ENCODE data around the gene ADAP1. TPM values are rescaled to one million over a fixed set of nuclear protein-coding genes. Genes with fewer than 3 reads are reported as not detected.

The ADAP1 gene
- total RNA-seq, 1 donor, result 1.3 TPM

DNA sequence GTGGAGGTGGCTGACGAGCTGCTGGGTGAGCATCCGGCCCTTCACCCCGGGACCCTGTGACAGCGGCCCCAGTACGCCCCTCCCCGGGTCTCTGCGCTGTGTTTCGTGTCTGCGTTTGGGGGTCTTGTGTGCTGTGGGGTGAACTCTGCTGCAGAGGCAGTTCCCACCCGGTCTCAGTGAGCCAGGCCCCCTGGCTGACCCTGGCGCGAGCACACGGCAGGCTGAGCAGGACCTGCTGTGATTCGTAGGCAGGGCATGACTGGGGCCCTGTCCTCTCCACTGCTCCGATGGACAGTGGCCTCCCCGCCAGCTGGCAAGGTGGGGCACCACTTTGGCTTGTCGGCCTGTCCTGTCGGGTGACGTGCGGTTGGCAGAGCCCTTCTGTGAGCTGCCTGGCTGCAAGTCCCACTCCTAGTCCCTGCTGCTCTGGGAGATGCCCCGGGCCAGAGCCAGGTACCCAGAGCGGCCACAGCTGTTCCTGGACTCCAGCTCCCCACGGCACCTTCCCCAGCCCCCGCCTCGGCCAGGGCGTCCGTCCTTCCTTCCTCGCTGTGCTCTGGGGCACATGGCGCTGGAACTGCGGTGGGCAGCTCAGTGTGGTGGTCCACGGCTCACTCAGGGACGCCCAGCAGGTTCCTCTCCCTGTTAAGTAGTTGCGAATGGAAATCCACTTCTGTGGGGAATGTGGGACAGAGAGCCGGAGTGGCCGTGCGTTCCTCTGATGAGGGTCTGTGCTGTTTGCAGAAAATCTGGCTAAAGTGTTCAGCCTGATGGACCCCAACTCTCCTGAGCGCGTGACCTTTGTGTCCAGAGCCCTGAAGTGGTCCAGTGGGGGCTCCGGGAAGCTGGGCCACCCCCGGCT lies 67.6 kb downstream of the ADAP1 start:
- H3K4me3 ChIP-seq (ENCODE audit: low read depth, low read length), result no peak overlapping the region
- no peak for TF ChIP-seq CTCF (IDR thresholded peaks at IDR 0.05; ENCODE audit: insufficient read depth, low read depth, low read length)
- no peak for DNase-seq (ENCODE audit: low read depth)

- no peak for DNase-seq (ENCODE audit: low read depth)
- H3K4me3 ChIP-seq (ENCODE audit: low read depth, low read length), result no peak overlapping the region
- TF ChIP-seq CTCF (IDR thresholded peaks at IDR 0.05; ENCODE audit: insufficient read depth, low read depth, low read length), result no peak
Observed at GRCh38 chr7:885893-886625, 68.4 kb downstream of the ADAP1 start.

DNA sequence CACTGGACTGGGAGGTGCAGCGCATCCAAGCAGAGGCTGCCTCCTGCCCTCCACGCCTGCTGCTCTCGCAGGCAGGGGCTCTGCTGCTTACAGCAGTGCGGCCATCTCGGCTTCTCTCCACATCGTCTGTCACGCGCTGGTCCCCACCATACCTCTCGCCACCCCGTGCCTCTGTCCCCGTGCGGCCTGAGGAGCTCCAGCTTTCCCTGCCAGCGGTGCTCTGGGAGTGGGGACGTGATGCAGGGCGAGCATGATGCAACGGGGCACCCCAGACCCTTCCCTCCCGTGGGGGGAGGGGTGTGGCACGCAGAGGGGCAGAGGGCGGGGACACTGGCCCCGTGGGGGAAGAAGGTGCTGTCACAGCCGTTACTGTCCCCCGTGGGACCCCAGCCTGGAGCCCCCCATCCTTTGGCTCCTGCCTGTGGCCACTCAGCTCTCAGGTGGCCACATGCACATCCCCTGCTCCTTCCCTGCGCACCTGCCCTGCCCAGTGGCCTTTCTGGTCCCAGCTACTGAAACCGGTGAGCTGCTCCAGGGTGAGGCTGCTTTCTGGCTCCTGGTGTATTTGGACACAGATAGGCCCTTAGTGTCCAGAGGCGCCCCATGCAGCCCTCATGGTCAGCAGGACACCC lies 69.1 kb downstream of the ADAP1 start:
- no peak for TF ChIP-seq CTCF (IDR thresholded peaks at IDR 0.05; ENCODE audit: insufficient read depth, low read depth, low read length)
- no peak for DNase-seq (ENCODE audit: low read depth)

DNA sequence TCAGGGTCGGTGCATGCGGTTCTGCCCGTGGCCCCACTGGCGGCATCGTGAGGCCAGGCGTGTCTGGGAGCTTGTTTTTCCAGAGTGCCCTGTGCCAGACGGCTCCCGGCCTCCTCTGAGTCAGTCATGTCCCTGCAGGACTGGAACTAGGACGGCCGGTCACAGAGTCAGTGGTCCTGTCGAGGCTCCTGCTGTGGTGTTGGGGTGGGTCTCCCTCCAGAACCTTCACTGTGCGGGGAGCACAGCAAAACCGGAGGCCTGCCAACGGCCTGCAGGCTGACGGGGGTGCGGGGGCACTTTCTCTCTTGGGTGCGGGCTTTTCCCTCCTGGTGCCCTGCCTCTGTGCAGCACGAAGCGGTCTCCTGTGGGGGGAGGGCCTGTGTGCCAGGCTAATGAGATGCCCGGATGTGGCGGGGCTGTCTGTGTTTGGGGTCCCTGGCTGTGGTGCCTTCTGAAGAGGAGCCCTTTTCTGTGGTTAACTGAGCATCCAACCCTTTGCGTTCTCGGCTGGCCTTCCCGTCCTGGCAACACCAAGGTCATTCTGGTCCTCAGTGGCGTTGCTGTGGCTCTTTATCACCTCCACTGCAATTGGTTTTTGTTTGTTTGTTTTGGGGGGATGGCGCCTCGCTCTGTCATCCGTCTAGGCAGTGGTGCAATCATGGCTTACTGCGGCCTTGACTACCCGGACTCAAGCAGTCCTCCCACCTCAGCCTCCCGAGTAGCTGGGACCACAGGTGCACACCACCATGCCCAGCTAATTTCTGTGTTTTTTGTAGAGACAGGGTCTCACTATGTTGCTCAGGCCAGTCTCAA lies 70.1 kb downstream of the ADAP1 start:
- no peak overlapping the region for H3K4me3 ChIP-seq (ENCODE audit: low read depth, low read length)
- TF ChIP-seq CTCF (IDR thresholded peaks at IDR 0.05; ENCODE audit: insufficient read depth, low read depth, low read length), result no peak
- no peak for DNase-seq (ENCODE audit: low read depth)

More for the DNA sequence above, 69.1 kb downstream of the ADAP1 start:
- H3K4me3 ChIP-seq (ENCODE audit: low read depth, low read length), result no peak overlapping the region

DNA sequence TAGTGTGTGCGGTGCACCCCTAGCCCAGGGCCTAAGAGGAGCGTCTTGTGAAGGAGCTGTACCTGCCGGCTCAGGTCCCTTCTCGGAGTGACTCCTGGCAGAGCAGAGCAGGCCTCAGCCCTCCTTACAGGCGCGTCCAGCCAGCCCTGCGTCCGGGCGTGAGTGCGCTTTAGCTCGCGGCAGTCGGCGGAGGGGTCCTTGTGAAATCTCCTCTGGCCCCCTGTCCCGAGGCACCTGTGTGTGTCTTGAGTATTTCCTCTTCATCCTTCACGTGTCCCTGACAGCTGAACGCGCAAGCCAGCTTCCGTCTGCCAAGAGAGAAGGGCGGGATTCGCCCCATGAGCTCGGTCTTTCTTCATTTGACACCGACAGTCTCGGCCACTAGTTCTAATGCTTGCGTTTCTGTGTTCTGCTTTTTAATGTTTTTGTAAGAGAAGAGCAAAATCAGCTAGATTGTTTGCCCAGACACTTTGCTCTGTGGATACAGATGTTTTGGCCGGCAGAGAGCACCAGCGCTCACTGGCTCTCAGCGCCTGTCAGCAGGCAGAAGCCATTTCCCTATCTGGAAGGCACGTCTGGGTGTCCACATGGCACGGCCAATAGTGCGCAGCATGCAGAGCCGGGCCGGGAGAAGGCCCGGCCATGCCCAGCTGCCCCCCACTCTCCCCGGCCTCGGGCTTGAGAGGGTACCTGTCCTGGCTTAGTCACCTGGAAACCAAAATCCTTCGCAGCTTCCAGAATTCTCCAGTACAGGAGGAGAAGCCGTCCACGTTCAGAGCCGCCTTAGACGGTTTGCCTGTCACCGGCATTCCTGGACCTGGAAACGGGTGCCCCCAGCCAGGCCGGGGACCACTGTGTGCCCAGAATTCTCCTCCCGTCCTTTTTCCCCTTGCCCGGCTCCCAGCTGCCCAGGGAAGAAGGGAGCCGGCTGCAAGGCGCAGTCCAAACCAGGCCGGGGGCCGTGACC lies 71.1 kb downstream of the ADAP1 start:
- no peak for DNase-seq (ENCODE audit: low read depth)
- H3K4me3 ChIP-seq (ENCODE audit: low read depth, low read length), result no peak overlapping the region

More for the DNA sequence above, 71.1 kb downstream of the ADAP1 start:
- no peak for TF ChIP-seq CTCF (IDR thresholded peaks at IDR 0.05; ENCODE audit: insufficient read depth, low read depth, low read length)

All from fibroblast of villous mesenchyme (primary cell).